ENCODE measurements around the gene MUSK.

The MUSK gene

GRCh38 chr9:110668570-110669167 lies at the start of gene MUSK:
Gene MUSK, plus strand, starts transcription at chr9:110668791. Its CDS starts 114 bp downstream, at chr9:110668905.
- no peak for DNase-seq (ENCODE audit: low read depth)

GRCh38 chr9:110619831-110620230 lies 48.8 kb upstream of the MUSK start:
- no peak for DNase-seq (ENCODE audit: low read depth)

DNA sequence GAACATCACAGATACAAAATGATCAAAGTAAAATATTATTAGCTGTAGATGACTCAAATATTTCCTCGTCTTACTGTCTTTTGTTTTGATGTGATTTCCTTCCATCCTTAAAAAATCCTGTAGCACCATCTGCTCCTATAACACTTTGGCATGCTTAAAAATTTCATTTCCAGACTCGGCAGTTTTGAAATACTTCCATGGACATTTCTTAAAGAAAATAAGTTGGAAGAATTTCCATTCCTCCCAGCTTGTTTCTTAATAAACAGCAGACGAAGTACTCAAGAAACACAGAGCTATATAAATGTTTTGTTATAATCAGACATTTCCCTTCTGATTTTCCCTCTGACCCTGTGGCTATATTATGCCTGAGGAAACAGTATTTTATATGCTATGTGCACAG lies 47.9 kb upstream of the MUSK start:
- no peak for DNase-seq (ENCODE audit: low read depth)

DNA sequence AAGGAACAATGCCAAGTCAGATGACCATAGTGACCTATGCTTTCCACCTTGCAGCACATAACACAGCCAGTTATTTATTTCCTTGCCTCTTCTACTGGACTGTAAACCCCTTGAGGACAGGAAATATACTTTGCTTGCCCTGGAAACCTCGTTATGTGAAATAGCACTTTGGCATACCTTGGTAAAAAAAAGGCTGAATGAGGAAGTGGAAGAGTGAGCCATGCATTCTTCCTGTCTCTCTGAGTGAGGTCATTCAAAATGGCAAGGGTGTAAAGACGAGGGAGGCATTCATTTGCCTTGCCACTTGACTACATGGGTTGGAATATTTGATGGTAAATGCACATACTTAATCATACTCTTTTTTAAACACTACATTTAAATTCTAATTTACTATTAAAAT lies 46.2 kb upstream of the MUSK start:
- DNase-seq (ENCODE audit: low read depth): no peak

GRCh38 chr9:110623462-110624025 lies 45.0 kb upstream of the MUSK start:
- DNase-seq (ENCODE audit: low read depth): no peak

GRCh38 chr9:110626101-110626829 lies 42.3 kb upstream of the MUSK start:
- DNase-seq (ENCODE audit: low read depth): no peak

DNA sequence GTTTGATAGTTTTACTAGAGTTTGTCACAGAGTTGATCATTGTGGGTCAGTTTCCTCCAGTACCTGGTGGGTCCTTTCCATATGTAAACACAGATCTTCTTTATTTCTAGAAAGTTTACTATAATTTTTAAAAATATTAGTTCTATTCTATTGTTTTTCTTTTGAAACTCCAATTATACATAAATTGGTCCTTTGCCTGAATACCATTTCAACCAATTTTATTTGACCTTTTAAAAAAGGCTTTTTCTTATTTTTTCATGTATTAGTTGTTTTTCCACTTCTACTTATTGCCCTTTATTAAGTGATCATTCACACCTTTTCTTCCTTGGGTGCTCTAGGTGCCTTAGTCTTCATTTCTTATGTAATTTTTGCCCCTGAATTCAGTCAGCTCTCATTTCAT lies 33.0 kb upstream of the MUSK start:
- no peak for DNase-seq (ENCODE audit: low read depth)

DNA sequence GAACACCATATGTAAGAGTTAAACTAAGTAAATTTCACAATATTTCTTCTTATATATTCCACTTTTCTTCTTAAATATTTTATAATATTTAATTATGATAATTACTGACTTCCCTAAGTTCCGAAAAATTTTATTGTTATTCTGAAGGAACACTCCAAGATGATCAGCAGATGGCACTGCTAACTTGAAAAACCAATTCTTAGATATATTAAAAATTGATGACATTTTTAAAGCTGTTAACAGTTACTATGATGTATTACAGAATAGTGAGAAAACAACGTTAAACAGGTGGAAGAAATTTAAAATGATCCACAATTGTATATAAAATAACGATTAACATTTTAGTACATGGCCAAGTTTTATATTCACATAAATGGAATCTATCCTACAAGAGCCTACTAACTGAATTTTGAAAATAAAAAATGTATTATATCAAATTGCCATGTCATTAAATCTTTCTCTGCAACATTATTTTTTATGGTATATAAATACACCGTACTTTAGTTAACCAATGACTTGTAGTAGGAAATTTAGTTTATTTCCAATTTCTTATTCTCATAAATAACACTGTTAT lies 30.1 kb upstream of the MUSK start:
- no peak for DNase-seq (ENCODE audit: low read depth)

DNA sequence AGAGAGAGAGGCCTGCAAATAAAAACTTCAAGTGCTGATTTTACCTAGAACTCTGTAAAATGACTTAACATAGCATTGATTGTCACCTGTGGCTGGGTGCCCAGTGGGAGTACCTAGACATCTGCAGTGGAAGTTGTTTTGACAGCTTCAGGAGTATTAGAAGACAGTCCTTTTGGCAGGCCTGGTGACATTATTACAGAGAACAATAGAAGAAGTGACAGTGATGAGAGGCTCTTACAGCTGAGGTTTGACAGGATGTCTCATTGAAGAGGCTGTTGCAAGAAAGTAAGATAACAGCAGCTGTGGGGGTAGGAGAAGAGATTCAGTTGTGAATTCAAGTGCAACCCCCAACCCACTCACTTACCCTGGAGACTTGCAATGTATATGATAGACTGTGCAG lies 27.9 kb upstream of the MUSK start:
- no peak for DNase-seq (ENCODE audit: low read depth)

- DNase-seq (ENCODE audit: low read depth): no peak
Observed at GRCh38 chr9:110641293-110641692, 27.3 kb upstream of the MUSK start.

DNA sequence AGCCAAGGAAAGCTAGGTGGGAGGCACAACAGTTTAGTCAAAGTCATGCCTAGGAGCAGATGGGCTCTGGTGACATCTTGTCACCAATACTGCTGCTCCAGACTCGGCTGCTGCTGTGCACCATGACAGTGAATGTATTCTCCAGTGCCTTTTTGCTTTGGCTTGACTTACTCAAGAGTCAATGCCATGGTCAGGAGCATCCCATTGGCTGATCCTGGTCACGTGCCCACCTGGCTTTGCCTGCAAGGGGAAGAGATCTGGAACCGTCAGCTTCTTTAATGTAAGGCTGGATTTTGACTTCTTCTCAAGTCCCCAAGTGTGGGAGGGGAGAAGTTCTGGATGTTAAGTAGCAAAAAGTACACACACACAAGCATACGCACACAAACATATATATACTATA lies 19.9 kb upstream of the MUSK start:
- no peak for DNase-seq (ENCODE audit: low read depth)

GRCh38 chr9:110650261-110650660 lies 18.3 kb upstream of the MUSK start:
- DNase-seq (ENCODE audit: low read depth): no peak

- no peak for DNase-seq (ENCODE audit: low read depth)
Observed at GRCh38 chr9:110650991-110651411, 17.6 kb upstream of the MUSK start.

- DNase-seq (ENCODE audit: low read depth): no peak
Observed at GRCh38 chr9:110655754-110656641, 12.6 kb upstream of the MUSK start.

DNA sequence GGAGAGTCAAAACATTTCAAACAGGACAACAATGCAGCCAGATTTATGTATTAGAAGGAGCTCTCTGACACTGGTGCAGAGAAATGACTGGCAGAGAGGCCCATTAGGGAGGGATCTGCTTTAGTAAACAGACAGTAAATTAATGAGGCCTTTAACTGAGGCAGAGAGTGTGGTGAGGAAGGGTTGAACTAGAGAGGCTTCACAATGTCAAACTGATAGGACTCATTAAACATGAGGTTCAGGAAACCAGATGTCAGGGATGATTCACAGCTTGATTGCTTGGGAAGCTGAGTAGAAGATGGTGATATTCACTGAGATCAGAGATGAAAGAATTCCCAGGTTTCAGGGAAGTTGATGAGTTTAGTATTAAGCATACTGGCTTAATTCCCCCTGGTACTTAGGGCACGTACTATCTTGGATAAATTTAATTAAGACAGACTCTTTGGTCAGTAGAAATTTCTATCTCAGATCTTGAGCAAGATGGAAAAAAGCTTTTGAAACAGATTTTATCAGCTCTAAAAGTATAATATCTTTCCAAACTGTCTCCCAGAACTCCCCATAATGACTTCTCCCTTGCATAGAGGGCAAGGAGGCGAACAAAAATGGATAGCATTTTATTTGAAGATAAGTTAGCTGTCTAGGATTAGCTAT lies 8.6 kb upstream of the MUSK start:
- DNase-seq (ENCODE audit: low read depth): no peak

DNA sequence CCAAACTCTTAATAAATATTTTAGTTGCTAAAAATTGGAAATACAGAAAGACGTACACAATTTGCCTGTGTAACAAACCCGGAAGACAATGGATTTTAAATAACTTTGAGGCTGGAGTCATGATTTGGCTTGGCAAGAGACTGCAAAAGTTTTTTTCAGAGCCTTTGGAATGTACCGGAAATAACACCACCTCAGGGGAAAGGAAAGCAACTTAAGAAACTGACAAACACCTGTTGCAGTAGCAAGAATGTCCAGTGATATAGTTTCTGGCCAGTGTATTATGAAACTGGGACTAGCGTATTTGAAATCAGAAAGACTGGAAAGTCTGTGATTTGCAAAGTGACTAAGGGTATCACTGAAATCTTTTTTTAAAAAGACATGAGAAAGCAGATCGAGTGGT lies 842 bp downstream of the MUSK start:
- DNase-seq (ENCODE audit: low read depth): no peak

DNA sequence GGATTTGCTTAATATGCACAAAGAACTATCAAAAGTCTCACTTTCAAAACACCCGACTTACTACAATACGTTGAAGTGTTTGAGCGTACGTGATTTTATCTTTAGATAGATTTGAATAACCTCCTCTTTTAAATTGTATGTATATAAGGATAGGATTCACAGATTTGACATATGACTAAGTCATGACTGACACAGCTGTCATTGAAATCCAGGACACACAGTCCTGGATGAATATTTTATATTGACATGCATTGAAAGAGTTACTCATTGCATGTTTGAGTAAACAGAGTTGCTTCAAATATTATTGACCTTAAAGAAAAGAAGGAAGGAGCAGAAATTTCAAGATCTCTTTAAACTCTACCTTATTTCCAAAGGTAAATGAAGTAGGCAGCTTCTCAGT lies 3.3 kb downstream of the MUSK start:
- no peak for DNase-seq (ENCODE audit: low read depth)

DNA sequence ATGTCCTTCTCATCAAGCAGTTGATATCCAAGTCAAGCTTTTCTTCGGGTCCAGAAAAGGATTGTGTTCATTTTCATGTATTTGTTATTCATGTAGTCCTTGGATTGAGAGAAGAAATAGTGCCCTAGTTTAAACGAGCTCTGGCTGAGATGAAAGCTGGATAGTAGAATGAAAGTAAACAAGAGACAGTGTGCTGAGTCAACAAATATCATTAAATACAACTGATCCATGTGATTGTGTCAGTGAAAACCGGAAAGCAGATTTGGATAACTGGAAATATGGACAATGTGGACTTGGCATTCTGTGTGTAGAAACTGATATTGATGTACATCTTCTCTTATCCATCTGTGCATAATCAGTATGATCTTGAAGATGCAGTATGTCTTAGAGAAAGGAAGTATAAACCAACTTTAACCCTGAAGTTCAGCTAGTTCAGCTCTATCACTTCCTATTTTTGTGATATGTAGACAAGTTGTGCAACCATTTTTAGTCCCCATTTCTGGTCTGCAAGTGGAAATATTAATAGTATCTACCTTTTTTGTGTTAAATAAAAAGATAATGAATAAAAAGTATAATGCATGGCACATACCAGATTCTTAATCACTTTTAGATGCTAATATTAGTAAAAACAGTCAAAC lies 4.4 kb downstream of the MUSK start:
- DNase-seq (ENCODE audit: low read depth): no peak

DNA sequence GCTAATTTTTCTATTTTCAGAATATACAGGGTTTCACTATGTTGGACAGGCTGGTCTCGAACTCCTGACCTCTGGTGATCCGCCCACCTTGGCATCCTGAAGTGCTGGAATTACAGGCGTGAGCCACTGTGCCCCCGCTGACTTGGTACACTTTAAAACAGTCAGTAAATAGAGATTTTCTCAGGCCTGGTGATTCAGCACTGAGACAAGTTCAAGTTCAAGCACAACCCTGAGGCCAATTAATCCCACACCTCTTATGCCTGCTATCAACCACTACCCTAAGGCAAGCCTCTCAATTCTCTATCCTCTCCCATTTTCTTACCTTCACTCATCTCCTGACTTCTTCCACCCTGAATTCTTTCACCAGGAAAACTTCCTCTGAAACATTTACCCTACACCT lies 18.9 kb downstream of the MUSK start:
- DNase-seq (ENCODE audit: low read depth): no peak

GRCh38 chr9:110688329-110688728 lies 19.7 kb downstream of the MUSK start:
- no peak for DNase-seq (ENCODE audit: low read depth)

DNA sequence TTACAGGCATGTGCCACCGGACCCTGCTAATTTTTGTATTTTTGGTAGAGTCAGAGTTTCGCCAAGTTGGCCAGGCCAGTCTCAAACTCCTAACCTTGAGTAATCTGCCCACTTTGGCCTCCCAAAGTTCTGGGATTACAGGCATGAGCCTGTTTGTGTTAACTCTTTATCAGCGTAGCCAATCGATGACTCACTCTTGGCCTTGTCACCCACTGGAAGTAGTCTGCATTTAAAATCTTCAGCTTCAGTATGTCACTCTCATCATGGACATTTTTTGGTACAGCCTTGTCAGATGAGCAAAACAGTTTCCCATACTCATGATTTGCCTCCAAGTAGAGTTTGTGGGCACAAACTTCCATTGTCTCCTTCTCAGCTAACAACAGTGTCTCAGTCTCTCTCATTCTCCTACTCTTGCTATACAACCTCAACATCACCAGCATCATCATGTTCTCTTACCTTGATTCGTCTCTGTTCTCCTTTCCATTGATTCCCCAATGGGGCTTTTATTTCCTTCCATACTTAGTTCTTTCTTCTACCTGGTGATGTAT lies 22.5 kb downstream of the MUSK start:
- DNase-seq (ENCODE audit: low read depth): no peak

All from activated gamma-delta T cell treated with anti-CD3 and anti-CD28 coated beads, Interleukin-2, amount 50 U/mL, for 16 hours (primary cell).